NCI-H128 (cell line): ENCODE data around the gene ZNF469.

Experiments
- DNase-seq: peaks from one replicate; lab custom pipeline; 2025; ENCODE audit not compliant: unreplicated experiment; lab: John Stamatoyannopoulos, UW

Gene ZNF469

GRCh38 chr16:88378401-88378800 is 4.4 kb upstream of the ZNF469 start:
- no peak for DNase-seq

- no peak for DNase-seq
Measured at GRCh38 chr16:88378836-88379693, 3.7 kb upstream of the ZNF469 start.

GRCh38 chr16:88379694-88380040 is 3.1 kb upstream of the ZNF469 start:
- no peak for DNase-seq

- DNase-seq, result no peak
Measured at GRCh38 chr16:88380099-88380498, 2.7 kb upstream of the ZNF469 start.

- DNase-seq, result no peak
Measured at GRCh38 chr16:88380619-88381018, 2.1 kb upstream of the ZNF469 start.

GRCh38 chr16:88381820-88382451 is 823 bp upstream of the ZNF469 start:
- no peak for DNase-seq

- DNase-seq, result no peak
Measured at GRCh38 chr16:88383401-88384221, 852 bp downstream of the ZNF469 start.

GRCh38 chr16:88384222-88385111 is 1.7 kb downstream of the ZNF469 start:
- no peak for DNase-seq

- DNase-seq, result no peak
Measured at GRCh38 chr16:88385112-88385594, 2.4 kb downstream of the ZNF469 start.

GRCh38 chr16:88385831-88386815 is 3.4 kb downstream of the ZNF469 start:
- no peak for DNase-seq

GRCh38 chr16:88387180-88387765 is 4.5 kb downstream of the ZNF469 start:
- DNase-seq, result no peak

- DNase-seq, result no peak
Measured at GRCh38 chr16:88387941-88388627, 5.3 kb downstream of the ZNF469 start.

- no peak for DNase-seq
Measured at GRCh38 chr16:88389191-88389590, 6.4 kb downstream of the ZNF469 start.

GRCh38 chr16:88389621-88390160 is 6.9 kb downstream of the ZNF469 start:
- no peak for DNase-seq

- no peak for DNase-seq
Measured at GRCh38 chr16:88390265-88390664, 7.5 kb downstream of the ZNF469 start.

GRCh38 chr16:88390735-88391134 is 8.0 kb downstream of the ZNF469 start:
- DNase-seq, result no peak

- no peak for DNase-seq
Measured at GRCh38 chr16:88391144-88391850, 8.5 kb downstream of the ZNF469 start.

- DNase-seq, result no peak
Measured at GRCh38 chr16:88392111-88392510, 9.4 kb downstream of the ZNF469 start.
